Measurements from ENCODE around the gene JMJD4. TPM values are rescaled to one million over a fixed set of nuclear protein-coding genes. Genes with fewer than 3 reads are reported as not detected.

Gene JMJD4
- total RNA-seq, 4 donors from 2014 or later: 9.2 to 21.6 (median 19.9) TPM

GRCh38 chr1:227728059-227728891 lies 6.8 kb downstream of the JMJD4 start:
- ATAC-seq: peak; percentile 71 to 72
- H3K4me3 ChIP-seq: peak overlapping the region; percentile 59 to 79 (median 62)
- in situ Hi-C loops (cut with MboI; ENCODE audit: low sequenced_read_pairs in 4 of 4): no loop called here
- DNase-seq: peak; percentile 59 to 80
- peaks cover 0 to 22% of the 10 kb centered on the region in 2 donors for H3K36me3 ChIP-seq
- H3K27ac ChIP-seq: peak overlapping the region; percentile 79 to 86 (median 83)
- no peaks in the 10 kb centered on the region for H3K9me3 ChIP-seq
- peak in 1 of 5 experiments; percentile 13 for TF ChIP-seq CTCF (IDR thresholded peaks at IDR 0.05 in 4 of 5, conservative IDR thresholded peaks at IDR 0.05 in 1 of 5)
- TF ChIP-seq POLR2A (IDR thresholded peaks at IDR 0.05): no peak
- intact Hi-C loops (cut with DNase I; ENCODE audit: low total_unique reads): loop anchor here (2.0 to 5.0 kb wide), 3 partner anchors 61 to 219 kb away; partner anchors contain the start of gene WNT9A
- peaks cover 15 to 21% of the 10 kb centered on the region in 2 donors for H3K4me1 ChIP-seq
- no peaks in the 10 kb centered on the region for H3K27me3 ChIP-seq

DNA sequence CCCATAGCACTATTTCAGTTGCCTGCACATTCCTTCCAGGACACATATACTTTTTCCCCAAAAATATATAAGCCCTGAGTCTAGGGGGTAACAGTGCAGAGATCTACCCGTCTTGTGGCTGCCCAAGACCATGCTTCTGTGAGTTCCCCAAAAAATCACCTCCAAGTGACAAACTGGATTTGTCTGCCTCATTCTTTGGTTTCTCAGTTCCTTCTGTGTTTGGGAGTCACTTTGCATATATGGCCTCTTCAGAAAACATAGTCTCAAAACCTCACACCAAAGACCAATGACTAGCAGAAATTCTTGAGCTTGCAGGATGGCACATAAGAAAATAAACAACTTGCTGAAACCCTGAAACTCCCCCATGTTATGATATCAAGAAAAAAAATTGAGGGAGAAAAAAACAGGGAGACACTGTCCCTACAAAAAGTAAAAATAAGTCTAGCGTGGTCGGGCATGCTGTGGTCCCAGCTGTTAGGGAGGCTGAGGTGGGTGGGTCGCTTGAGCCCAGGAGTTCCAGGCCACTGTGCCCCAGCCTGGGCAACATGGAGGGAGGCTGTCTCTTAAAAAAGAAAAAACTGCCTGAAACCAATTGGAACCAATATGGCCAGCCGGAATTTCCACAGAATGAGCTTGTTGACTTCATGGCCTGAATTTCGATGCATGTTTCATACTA lies 8.0 kb downstream of the JMJD4 start:
- no peaks in the 10 kb centered on the region for H3K9me3 ChIP-seq
- H3K27me3 ChIP-seq: no peaks in the 10 kb centered on the region
- TF ChIP-seq CTCF (IDR thresholded peaks at IDR 0.05 in 4 of 5, conservative IDR thresholded peaks at IDR 0.05 in 1 of 5): no peak
- TF ChIP-seq POLR2A (IDR thresholded peaks at IDR 0.05): no peak
- no peak overlapping the region for H3K27ac ChIP-seq
- in situ Hi-C loops (cut with MboI; ENCODE audit: low sequenced_read_pairs in 4 of 4): no loop called here
- no peak for DNase-seq
- intact Hi-C loops (cut with DNase I; ENCODE audit: low total_unique reads): loop anchor here (5.0 kb wide), 1 partner anchor 185 kb away; no protein-coding TSS in a partner anchor
- H3K36me3 ChIP-seq: peaks cover 0 to 10% of the 10 kb centered on the region in 2 donors
- no peak for ATAC-seq
- no peak overlapping the region for H3K4me3 ChIP-seq
- peaks cover 15 to 21% of the 10 kb centered on the region in 2 donors for H3K4me1 ChIP-seq

DNA sequence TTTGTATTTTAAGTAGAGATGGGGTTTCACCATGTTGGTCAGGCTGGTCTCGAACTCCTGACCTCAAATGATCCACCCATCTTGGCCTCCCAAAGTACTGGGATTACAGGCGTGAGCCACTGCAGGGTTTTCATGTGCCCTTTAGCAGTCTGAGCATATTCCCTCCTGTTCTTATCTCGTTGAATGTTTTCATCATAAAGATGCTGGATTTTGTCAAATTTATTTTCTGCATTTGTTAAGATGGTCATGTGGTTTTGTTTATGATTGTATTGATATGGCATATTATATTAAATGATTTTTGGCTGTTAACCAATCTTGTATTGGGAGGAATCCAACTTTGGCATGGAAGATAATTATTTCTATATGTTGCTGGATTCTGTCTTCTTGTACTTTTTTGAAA lies 8.8 kb downstream of the JMJD4 start:
- TF ChIP-seq CTCF (IDR thresholded peaks at IDR 0.05 in 4 of 5, conservative IDR thresholded peaks at IDR 0.05 in 1 of 5): no peak
- TF ChIP-seq POLR2A (IDR thresholded peaks at IDR 0.05): no peak
- ATAC-seq: no peak
- intact Hi-C loops (cut with DNase I; ENCODE audit: low total_unique reads) (loop anchor here (5.0 kb wide), 1 partner anchor 184 kb away; no protein-coding TSS in a partner anchor), in situ Hi-C loops (cut with MboI; ENCODE audit: low sequenced_read_pairs in 4 of 4) (no loop called here)
- Histone ChIP-seq H3K4me1 (peaks cover 15 to 21% of the 10 kb centered on the region in 2 donors), H3K36me3 (peaks cover 0 to 3% of the 10 kb centered on the region in 2 donors), H3K9me3 (no peaks in the 10 kb centered on the region), H3K4me3 (no peak overlapping the region), H3K27me3 (no peaks in the 10 kb centered on the region), H3K27ac (no peak overlapping the region)
- no peak for DNase-seq

DNA sequence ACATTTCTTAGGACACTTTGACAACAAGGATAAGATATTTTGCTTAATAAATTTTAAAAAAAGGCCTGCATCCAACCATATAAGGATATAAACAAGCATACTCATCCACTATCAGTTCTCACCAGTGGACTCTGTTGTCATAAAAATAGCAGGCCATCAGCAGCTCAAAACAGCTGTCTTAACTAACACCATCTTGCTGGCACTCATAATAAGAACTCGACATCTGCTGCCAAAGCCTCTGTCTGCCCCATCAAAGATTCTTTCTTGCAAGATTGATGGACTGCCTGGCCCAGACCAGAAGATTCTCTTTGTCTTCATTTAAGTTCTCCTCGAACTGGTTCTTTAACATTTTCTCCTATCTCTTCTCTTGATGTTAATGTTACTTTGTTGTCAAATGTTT lies 10.1 kb downstream of the JMJD4 start:
- intact Hi-C loops (cut with DNase I; ENCODE audit: low total_unique reads): loop anchor here (5.0 kb wide), 1 partner anchor 183 kb away; no protein-coding TSS in a partner anchor
- Histone ChIP-seq H3K4me1 (peaks cover 15 to 21% of the 10 kb centered on the region in 2 donors), H3K4me3 (no peak overlapping the region), H3K9me3 (no peaks in the 10 kb centered on the region), H3K27ac (no peak overlapping the region), H3K27me3 (no peaks in the 10 kb centered on the region), H3K36me3 (no peaks in the 10 kb centered on the region)
- in situ Hi-C loops (cut with MboI; ENCODE audit: low sequenced_read_pairs in 4 of 4): no loop called here
- DNase-seq: no peak
- ATAC-seq: no peak
- TF ChIP-seq POLR2A (IDR thresholded peaks at IDR 0.05) (no peak), CTCF (IDR thresholded peaks at IDR 0.05 in 4 of 5, conservative IDR thresholded peaks at IDR 0.05 in 1 of 5) (no peak)

Data from gastrocnemius medialis (tissue), 4 donors.